HepG2 (cell line): ENCODE results near the gene WNT7A. TPM values are rescaled to one million over a fixed set of nuclear protein-coding genes. Genes with fewer than 3 reads are reported as not detected.

ENCODE experiments used
- ATAC-seq: fragments of 200-7000 bp; cut with Tn5 transposase; 3 replicates; pipeline ENCODE4 v1.9.1; 2020; ENCODE audit warnings: mild to moderate bottlenecking, moderate library complexity
- BruUV-seq: library from RNA; stranded (reverse); fragments of 400-500 nt; replicated peaks from 2 replicates; lab custom pipeline; 2021; lab: Mats Ljungman, UMichigan
- CTCF ChIA-PET: fragments of 300-600 bp; formaldehyde crosslinking; extraction: SDS; loops from one replicate; lab custom pipeline; 2021; ENCODE audit warnings: low total read pairs, inconsistent platforms, low intra/inter-chr PET ratio; lab: Yijun Ruan, JAX
- POLR2A ChIA-PET: fragments of 350-600 bp; sonication (Branson Sonifier 250); formaldehyde crosslinking; loops from one replicate; lab custom pipeline; 2020; ENCODE audit warnings: antibody characterized with exemption, inconsistent platforms; lab: Yijun Ruan, JAX
- DNase-seq: peaks from one replicate; pipeline ENCODE4 v3.0.0-alpha.2; 2015; ENCODE audit warnings: low spot score
- FAIRE-seq: peaks from 3 replicates; lab custom pipeline; 2011; peaks lifted over from hg19 to GRCh38; lab: Jason Lieb, UNC
- H2AFZ ChIP-seq: one replicate; pipeline ENCODE4 v1.6.1; 2011; ENCODE audit warnings: low read length, inconsistent platforms
- H3K27ac ChIP-seq: fragments of 300-600 bp; 3 replicates; pipeline ENCODE4 v1.8.0; 2011; ENCODE audit warnings: mixed run types, mild to moderate bottlenecking, mixed read lengths, low read length, inconsistent platforms; ENCODE audit not compliant: insufficient read depth; ENCODE audit errors: extremely low read length
- H3K27me3 ChIP-seq, 2 experiments: fragments of 200-600 bp in 1 of 2; 2 replicates in 1 of 2; 3 replicates in 1 of 2; pipeline versions ENCODE4 v1.6.0 to v1.8.0; 2011; ENCODE audit warnings: low read length in 2 of 2, mild to moderate bottlenecking in 2 of 2, moderate library complexity in 2 of 2, inconsistent platforms in 1 of 2; ENCODE audit not compliant: insufficient read depth in 2 of 2, control insufficient read depth in 1 of 2
- H3K36me3 ChIP-seq, 2 experiments: fragments of 200-600 bp in 1 of 2; replicated peaks in 1 of 2; 2 replicates in 1 of 2; 3 replicates in 1 of 2; pipeline versions ENCODE4 v1.5.1 to v1.8.0; 2011; ENCODE audit warnings: low read length in 2 of 2, inconsistent platforms in 1 of 2; ENCODE audit not compliant: insufficient read depth in 2 of 2, control insufficient read depth in 1 of 2
- H3K4me1 ChIP-seq: 2 replicates; pipeline ENCODE4 v1.5.1; 2012; ENCODE audit warnings: low read length, inconsistent platforms; ENCODE audit not compliant: insufficient read depth
- H3K4me2 ChIP-seq: 2 replicates; pipeline ENCODE4 v1.6.0; 2011; ENCODE audit warnings: low read depth, low read length, inconsistent platforms
- H3K4me3 ChIP-seq, 3 experiments: fragments of 200-600 bp in 1 of 3; sonication (generic), shearing (Covaris generic) in 1 of 3; replicated peaks in 1 of 3; 2 replicates each; pipeline ENCODE4 v1.5.1; 2011 to 2016; ENCODE audit warnings: low read length in 3 of 3, inconsistent platforms in 2 of 3, low read depth in 2 of 3, mild to moderate bottlenecking in 2 of 3, control low read depth in 1 of 3, mixed read lengths in 1 of 3; ENCODE audit not compliant: insufficient read depth in 1 of 3
- H3K79me2 ChIP-seq: one replicate; pipeline ENCODE4 v1.6.1; 2011; ENCODE audit warnings: low read length, inconsistent platforms; ENCODE audit not compliant: insufficient read depth
- H3K9ac ChIP-seq: 2 replicates; pipeline ENCODE4 v1.6.0; 2011; ENCODE audit warnings: mild to moderate bottlenecking, low read depth, low read length, inconsistent platforms; ENCODE audit not compliant: insufficient read depth
- H3K9me3 ChIP-seq: 2 replicates; pipeline ENCODE4 v1.5.1; 2012; ENCODE audit warnings: mild to moderate bottlenecking, low read length
- H4K20me1 ChIP-seq: 2 replicates; pipeline ENCODE4 v1.6.0; 2011; ENCODE audit warnings: inconsistent platforms, mild to moderate bottlenecking, low read length, moderate library complexity; ENCODE audit not compliant: insufficient read depth
- DZIP1 ChIP-seq: sonication (generic); formaldehyde crosslinking; IDR thresholded peaks from 2 replicates; pipeline ENCODE4 v1.5.0; 2020; ENCODE audit warnings: mild to moderate bottlenecking, missing genetic modification reagents
- FOXJ3 ChIP-seq: sonication (generic); formaldehyde crosslinking; IDR thresholded peaks from 2 replicates; pipeline ENCODE4 v1.4.0; 2020; ENCODE audit warnings: missing genetic modification reagents, mild to moderate bottlenecking, borderline replicate concordance
- PTBP1 ChIP-seq: fragments of 200-400 bp; formaldehyde crosslinking; IDR thresholded peaks from 2 replicates; pipeline ENCODE4 v1.6.1; 2018; ENCODE audit warnings: low read length, low read depth; ENCODE audit not compliant: poor library complexity, severe bottlenecking
- ZNF160 ChIP-seq: sonication (generic); formaldehyde crosslinking; IDR thresholded peaks from 2 replicates; pipeline ENCODE4 v1.8.0; 2022; ENCODE audit warnings: mild to moderate bottlenecking, inconsistent platforms, missing genetic modification reagents
- ZNF251 ChIP-seq: sonication (generic); formaldehyde crosslinking; IDR thresholded peaks from 2 replicates; pipeline ENCODE4 v1.9.0; 2021; ENCODE audit warnings: mild to moderate bottlenecking, missing genetic modification reagents
- ZSCAN21 ChIP-seq: sonication (generic); formaldehyde crosslinking; IDR thresholded peaks from 2 replicates; pipeline ENCODE4 v1.8.0; 2022; ENCODE audit warnings: mild to moderate bottlenecking, missing genetic modification reagents, moderate library complexity, borderline replicate concordance
- WGBS: methylation state at CpG from one replicate; pipeline ENCODE4 v1.1.6; 2017; ENCODE audit warnings: low lambda C conversion rate; 5-methylcytosine and 5-hydroxymethylcytosine counted together
- in situ Hi-C: cut with HindIII; loops from 2 replicates; pipeline ENCODE4 v1.10.0; 2017; ENCODE audit warnings: low pct_unique_long_range_greater_than_20kb; ENCODE audit not compliant: extremely low pct_ligation_motif_present
- intact Hi-C: fragments of 100-400 bp; cut with micrococcal nuclease; formaldehyde crosslinking; loops from one replicate; pipeline ENCODE4 v1.10.0; 2022; ENCODE audit not compliant: unreplicated experiment
- polyA plus RNA-seq, 8 experiments: library from polyadenylated mRNA; depleted of rRNA in 3 of 8; stranded (reverse) in 7 of 8; unstranded in 1 of 8; fragments of >200 nt; fragmentation: Illumina TruSeq in 4 of 8; extraction: Trizol in 4 of 8; gene quantifications; 2 replicates each; pipeline versions ENCODE4 v1.2.1 to v1.2.3, GENCODE V29; 2011 to 2016; ENCODE audit warnings: low read depth in 4 of 8, missing spikeins in 1 of 8, mixed read lengths in 1 of 8; ENCODE audit not compliant: insufficient read depth in 1 of 8
- total RNA-seq, 5 experiments: library from RNA; depleted of rRNA; stranded (reverse); fragments of >200 nt; fragmentation: Illumina TruSeq; extraction: Trizol; gene quantifications; 2 replicates each; pipeline ENCODE4 v1.2.3, GENCODE V29; 2016; ENCODE audit warnings: low read depth in 1 of 5

Gene WNT7A
- total and polyA plus RNA-seq, 2 of the 13 experiments (the other 11 are each of a cell fraction or from before 2014, with no cell fraction given): not detected

- TF ChIP-seq DZIP1: no peak
- TF ChIP-seq ZNF251: no peak
- no peak for TF ChIP-seq ZNF160 (CRISPR knock-in tag)
Observed at GRCh38 chr3:13888576-13888975, 8.7 kb upstream of the WNT7A start (continued).

GRCh38 chr3:13887495-13888300 lies 7.8 kb upstream of the WNT7A start:
- no peak for TF ChIP-seq ZSCAN21 (CRISPR knock-in tag)
- no peak for TF ChIP-seq FOXJ3
- TF ChIP-seq PTBP1: no peak
- intact Hi-C loops (no loop called here), in situ Hi-C loops (no loop called here)
- no peaks in the 10 kb centered on the region for H4K20me1 ChIP-seq
- H3K9ac ChIP-seq: no peak overlapping the region
- no TSS peak for BruUV-seq
- ATAC-seq: no peak
- H3K79me2 ChIP-seq: no peaks in the 10 kb centered on the region
- H2AFZ ChIP-seq: no peak overlapping the region
- H3K4me2 ChIP-seq: no peak overlapping the region
- H3K27me3 ChIP-seq: no peaks in the 10 kb centered on the region
- ChIA-PET CTCF (no interaction called here), POLR2A (no interaction called here)
- no peak overlapping the region for H3K27ac ChIP-seq
- WGBS: under 1% methylated on average over 5 of the region's 6 CpGs
- no peak for FAIRE-seq
- no peaks in the 10 kb centered on the region for H3K4me1 ChIP-seq
- H3K9me3 ChIP-seq: no peaks in the 10 kb centered on the region
- H3K4me3 ChIP-seq: no peak overlapping the region
- DNase-seq: no peak
- no peaks in the 10 kb centered on the region for H3K36me3 ChIP-seq
